HAP-1 (cell line): ENCODE measurements around the gene AMIGO3.

Experiments
- DNase-seq, 2 experiments: peaks; one replicate each; pipeline ENCODE4 v3.0.0-alpha.2; 2016 to 2020; ENCODE audit warnings: low spot score in 2 of 2
- H3K27me3 ChIP-seq: fragments of 250-450 bp; sonication (Bioruptor Pico); 2 replicates; pipeline ENCODE4 v1.5.1; 2020; ENCODE audit warnings: low read depth, mild to moderate bottlenecking, moderate library complexity
- H3K36me3 ChIP-seq: fragments of 250-450 bp; sonication (Bioruptor Pico); replicated peaks from 2 replicates; pipeline ENCODE4 v1.5.1; 2020; ENCODE audit warnings: mild to moderate bottlenecking
- H3K4me1 ChIP-seq: fragments of 250-450 bp; sonication (Bioruptor Pico); 2 replicates; pipeline ENCODE4 v1.5.1; 2020; ENCODE audit warnings: mild to moderate bottlenecking
- H3K4me3 ChIP-seq: fragments of 250-450 bp; sonication (Bioruptor Pico); 2 replicates; pipeline ENCODE4 v1.5.1; 2020; ENCODE audit warnings: mild to moderate bottlenecking, moderate library complexity
- H3K9me3 ChIP-seq: fragments of 250-450 bp; sonication (Bioruptor Pico); 2 replicates; pipeline ENCODE4 v1.5.1; 2020; ENCODE audit warnings: mild to moderate bottlenecking, moderate library complexity
- in situ Hi-C: fragments of 300-500 bp; cut with MboI; formaldehyde crosslinking; loops from 3 replicates; pipeline ENCODE4 v1.14.3; 2020; ENCODE audit warnings: low sequenced_read_pairs, inconsistent platforms, mixed read lengths

The AMIGO3 gene

DNA sequence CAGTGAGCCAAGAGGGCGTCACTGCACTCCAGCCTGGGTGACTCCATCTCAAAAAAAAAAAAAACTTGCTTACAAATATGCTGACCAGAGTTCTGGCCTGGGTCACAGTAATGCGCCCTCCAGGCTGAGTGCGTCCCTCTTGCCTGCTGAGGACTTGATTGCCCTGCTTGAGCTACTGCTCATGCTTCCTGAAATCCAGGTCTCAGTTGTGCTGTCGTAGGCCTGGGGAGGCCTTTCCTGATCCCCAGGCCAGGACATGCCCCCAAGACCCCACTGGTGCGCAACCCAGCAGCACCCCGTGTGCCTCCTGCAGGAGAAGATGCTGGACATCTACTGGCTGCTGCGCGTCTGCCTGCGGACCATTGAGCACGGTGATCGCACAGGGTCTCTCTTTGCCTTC, 7.3 kb downstream of the AMIGO3 start:
- no peaks in the 10 kb centered on the region for H3K4me1 ChIP-seq
- peaks cover 6% of the 10 kb centered on the region; the same call in 1 of the 2 replicates for H3K36me3 ChIP-seq
- no peaks in the 10 kb centered on the region for H3K9me3 ChIP-seq
- H3K4me3 ChIP-seq: no peak overlapping the region
- no peaks in the 10 kb centered on the region for H3K27me3 ChIP-seq
- no peak for DNase-seq
- in situ Hi-C loops: no loop called here

GRCh38 chr3:49711489-49711888, 8.0 kb downstream of the AMIGO3 start:
- in situ Hi-C loops: no loop called here
- no peak for DNase-seq
- no peaks in the 10 kb centered on the region for H3K9me3 ChIP-seq
- H3K27me3 ChIP-seq: no peaks in the 10 kb centered on the region
- no peaks in the 10 kb centered on the region for H3K4me1 ChIP-seq
- H3K36me3 ChIP-seq: peaks cover 2% of the 10 kb centered on the region; the same call in 1 of the 2 replicates
- no peak overlapping the region for H3K4me3 ChIP-seq

DNA sequence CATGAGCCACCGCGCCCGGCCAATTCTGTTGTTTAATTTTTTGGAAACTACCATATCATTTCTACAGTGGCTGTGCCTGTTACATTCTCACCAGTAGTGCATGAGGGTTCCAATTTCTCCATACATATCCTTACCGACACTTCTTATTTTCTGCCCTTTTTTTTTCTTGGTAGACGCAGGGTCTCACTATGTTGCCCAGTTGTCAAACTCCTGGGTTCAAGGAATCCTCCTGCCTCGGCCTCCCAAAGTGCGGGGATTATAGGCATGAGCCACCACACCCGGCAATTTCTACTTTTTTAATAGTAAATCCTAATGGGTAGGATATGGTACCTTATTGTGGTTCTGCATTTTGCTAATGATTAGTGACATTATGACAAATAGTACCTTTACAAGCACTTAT, 9.6 kb downstream of the AMIGO3 start:
- in situ Hi-C loops: no loop called here
- no peak for DNase-seq
- H3K4me3 ChIP-seq: no peak overlapping the region
- no peaks in the 10 kb centered on the region for H3K9me3 ChIP-seq
- H3K4me1 ChIP-seq: no peaks in the 10 kb centered on the region
- H3K27me3 ChIP-seq: no peaks in the 10 kb centered on the region
- no peaks in the 10 kb centered on the region; the same call in none of the 2 replicates for H3K36me3 ChIP-seq

DNA sequence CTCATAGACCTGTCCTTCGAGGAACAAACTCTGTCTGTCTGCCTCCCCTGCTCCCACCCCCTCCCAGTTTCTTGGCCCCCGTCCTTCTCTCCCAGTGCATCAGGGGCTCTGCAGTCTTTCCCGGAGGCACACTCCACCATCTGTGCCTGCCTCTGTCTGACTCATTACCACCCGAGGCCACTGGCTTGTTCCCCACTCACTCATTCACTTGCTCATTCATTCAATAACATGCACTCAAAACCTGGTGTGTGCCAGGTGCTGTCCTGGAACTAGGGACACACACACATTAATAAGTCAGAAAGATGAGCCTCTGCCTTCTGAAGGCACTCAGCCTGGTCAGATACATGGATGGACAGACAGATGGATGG, 12.4 kb downstream of the AMIGO3 start:
- H3K36me3 ChIP-seq: peaks cover 10% of the 10 kb centered on the region
- H3K9me3 ChIP-seq: no peaks in the 10 kb centered on the region
- no peak for DNase-seq
- H3K4me3 ChIP-seq: no peak overlapping the region
- H3K4me1 ChIP-seq: no peaks in the 10 kb centered on the region
- in situ Hi-C loops: no loop called here
- no peaks in the 10 kb centered on the region for H3K27me3 ChIP-seq

GRCh38 chr3:49706456-49707112, 12.9 kb downstream of the AMIGO3 start:
- H3K27me3 ChIP-seq: no peaks in the 10 kb centered on the region
- no peaks in the 10 kb centered on the region for H3K9me3 ChIP-seq
- no peaks in the 10 kb centered on the region for H3K4me1 ChIP-seq
- in situ Hi-C loops: no loop called here
- no peak overlapping the region for H3K4me3 ChIP-seq
- peaks cover 14% of the 10 kb centered on the region for H3K36me3 ChIP-seq
- no peak for DNase-seq

GRCh38 chr3:49705390-49705960, 14.0 kb downstream of the AMIGO3 start:
- in situ Hi-C loops: no loop called here
- Histone ChIP-seq H3K4me1 (no peaks in the 10 kb centered on the region), H3K36me3 (peaks cover 16% of the 10 kb centered on the region), H3K9me3 (no peaks in the 10 kb centered on the region), H3K4me3 (no peak overlapping the region), H3K27me3 (no peaks in the 10 kb centered on the region)
- no peak for DNase-seq

GRCh38 chr3:49704629-49705028, 14.9 kb downstream of the AMIGO3 start:
- peaks cover 16% of the 10 kb centered on the region for H3K36me3 ChIP-seq
- H3K4me1 ChIP-seq: no peaks in the 10 kb centered on the region
- no peaks in the 10 kb centered on the region for H3K27me3 ChIP-seq
- no peaks in the 10 kb centered on the region for H3K9me3 ChIP-seq
- no peak for DNase-seq
- in situ Hi-C loops: loop anchor here (5.0 kb wide), 1 partner anchor 128 kb away; no protein-coding TSS in a partner anchor
- H3K4me3 ChIP-seq: no peak overlapping the region

- H3K9me3 ChIP-seq: no peaks in the 10 kb centered on the region
- in situ Hi-C loops: loop anchor here (5.0 kb wide), 1 partner anchor 128 kb away; no protein-coding TSS in a partner anchor
- H3K4me3 ChIP-seq: no peak overlapping the region
- no peaks in the 10 kb centered on the region for H3K27me3 ChIP-seq
- no peak for DNase-seq
- no peaks in the 10 kb centered on the region for H3K4me1 ChIP-seq
- peaks cover 16% of the 10 kb centered on the region for H3K36me3 ChIP-seq
Observed at GRCh38 chr3:49703956-49704355, 15.5 kb downstream of the AMIGO3 start.

DNA sequence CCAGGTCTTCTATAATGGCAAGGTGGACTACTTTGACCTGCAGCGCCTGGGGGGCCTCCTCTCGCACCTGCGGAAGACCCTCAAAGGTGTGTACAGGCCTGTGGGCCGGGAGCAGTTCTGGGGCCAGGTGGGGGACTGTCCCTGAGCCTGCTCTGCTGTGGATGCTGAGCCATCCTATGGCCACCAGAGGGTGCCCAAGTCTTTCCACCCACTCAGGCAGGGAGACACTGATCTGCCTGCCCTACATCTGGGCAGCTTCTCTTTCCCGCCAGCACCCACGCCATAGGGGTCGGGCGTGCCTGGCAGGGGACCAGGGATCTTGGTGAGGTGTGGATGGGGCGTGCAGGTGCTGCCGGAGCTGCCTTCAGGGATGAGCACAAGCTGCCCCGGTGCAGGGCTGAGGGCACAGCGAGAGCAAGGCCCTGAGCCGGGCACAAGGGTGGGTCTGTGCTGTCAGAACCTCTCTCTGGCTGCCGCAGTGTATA, 16.0 kb downstream of the AMIGO3 start:
- Histone ChIP-seq H3K36me3 (peaks cover 16% of the 10 kb centered on the region), H3K27me3 (no peaks in the 10 kb centered on the region), H3K4me3 (no peak overlapping the region), H3K4me1 (no peaks in the 10 kb centered on the region), H3K9me3 (no peaks in the 10 kb centered on the region)
- peak; percentile 51 to 71 for DNase-seq
- in situ Hi-C loops: loop anchor here (5.0 kb wide), 1 partner anchor 129 kb away; no protein-coding TSS in a partner anchor

- in situ Hi-C loops: loop anchor here (5.0 kb wide), 1 partner anchor 130 kb away; no protein-coding TSS in a partner anchor
- Histone ChIP-seq H3K27me3 (no peaks in the 10 kb centered on the region), H3K9me3 (no peaks in the 10 kb centered on the region), H3K36me3 (peaks cover 20% of the 10 kb centered on the region), H3K4me1 (no peaks in the 10 kb centered on the region), H3K4me3 (no peak overlapping the region)
- DNase-seq: no peak
Observed at GRCh38 chr3:49702672-49703071, 16.8 kb downstream of the AMIGO3 start.

DNA sequence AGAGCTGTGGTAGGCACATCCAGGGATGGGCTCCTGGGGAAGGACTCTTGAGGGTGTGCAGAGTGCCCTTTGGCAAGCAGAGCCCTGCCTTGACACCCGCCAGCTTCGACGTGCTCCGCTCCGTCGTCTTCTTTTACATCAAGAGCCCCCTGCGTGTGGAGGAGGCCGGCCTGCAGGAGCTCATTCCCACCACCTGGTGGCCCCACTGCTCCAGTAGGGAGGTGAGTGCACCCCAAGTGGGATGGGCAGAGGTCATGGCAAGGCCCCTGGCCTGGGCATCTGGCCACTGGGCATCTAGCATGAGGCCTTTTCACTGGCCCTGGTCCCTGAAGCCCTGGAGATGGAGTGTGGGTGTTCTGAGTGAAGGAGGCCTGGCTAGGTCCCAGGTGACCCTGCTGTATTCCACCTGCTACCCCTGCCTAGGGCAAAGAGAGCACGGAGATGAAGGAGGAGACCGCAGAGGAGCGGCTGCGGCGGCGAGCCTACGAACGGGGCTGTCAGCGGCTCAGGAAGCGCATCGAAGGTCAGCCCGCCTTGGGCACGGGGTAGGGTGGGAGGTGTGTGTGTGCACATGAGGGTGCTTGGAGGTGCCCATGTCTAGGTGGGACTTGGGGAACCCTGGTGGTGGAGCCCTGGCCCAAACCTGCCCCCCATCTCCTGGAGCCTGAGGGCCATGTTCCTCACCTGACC, 18.0 kb downstream of the AMIGO3 start:
- in situ Hi-C loops: loop anchor here (5.0 kb wide), 1 partner anchor 131 kb away; no protein-coding TSS in a partner anchor
- Histone ChIP-seq H3K36me3 (peaks cover 20% of the 10 kb centered on the region), H3K9me3 (no peaks in the 10 kb centered on the region), H3K27me3 (no peaks in the 10 kb centered on the region), H3K4me3 (no peak overlapping the region), H3K4me1 (no peaks in the 10 kb centered on the region)
- DNase-seq: peak in 1 of 2 experiments; percentile 40

DNA sequence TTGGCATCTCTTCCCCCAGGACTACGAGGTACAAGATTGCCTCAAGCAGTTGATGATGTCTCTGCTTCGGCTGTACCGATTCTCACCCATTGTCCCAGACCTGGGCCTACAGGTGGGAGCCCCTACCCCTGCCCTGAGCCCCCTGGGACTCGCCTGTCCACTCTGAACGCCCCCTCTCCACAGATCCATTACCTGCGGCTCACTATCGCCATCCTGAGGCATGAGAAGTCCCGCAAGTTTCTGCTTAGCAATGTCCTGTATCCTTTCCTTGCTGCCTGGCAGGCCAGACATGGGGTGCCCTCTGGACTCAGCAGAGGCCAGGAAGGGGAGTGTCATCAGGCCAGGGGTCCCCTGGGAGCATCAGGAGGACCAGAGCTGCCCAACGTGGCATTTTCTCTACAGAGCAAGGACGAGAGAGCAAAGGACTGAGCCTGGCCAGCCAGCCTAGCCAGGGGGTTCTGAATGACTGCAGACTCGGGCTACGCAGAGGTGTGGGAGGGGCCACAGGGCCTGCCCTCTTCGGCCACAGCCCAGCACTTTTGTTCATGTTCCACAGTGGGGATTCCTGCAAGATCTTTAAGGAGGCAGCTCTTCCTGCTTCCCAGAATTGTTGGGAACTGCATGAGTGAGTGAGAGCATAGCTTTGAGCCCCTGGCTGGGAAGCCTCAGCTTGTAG, 18.9 kb downstream of the AMIGO3 start:
- in situ Hi-C loops: loop anchor here (5.0 kb wide), 1 partner anchor 132 kb away; no protein-coding TSS in a partner anchor
- no peaks in the 10 kb centered on the region for H3K27me3 ChIP-seq
- no peaks in the 10 kb centered on the region for H3K4me1 ChIP-seq
- H3K4me3 ChIP-seq: no peak overlapping the region
- no peaks in the 10 kb centered on the region for H3K9me3 ChIP-seq
- no peak for DNase-seq
- H3K36me3 ChIP-seq: peaks cover 20% of the 10 kb centered on the region

DNA sequence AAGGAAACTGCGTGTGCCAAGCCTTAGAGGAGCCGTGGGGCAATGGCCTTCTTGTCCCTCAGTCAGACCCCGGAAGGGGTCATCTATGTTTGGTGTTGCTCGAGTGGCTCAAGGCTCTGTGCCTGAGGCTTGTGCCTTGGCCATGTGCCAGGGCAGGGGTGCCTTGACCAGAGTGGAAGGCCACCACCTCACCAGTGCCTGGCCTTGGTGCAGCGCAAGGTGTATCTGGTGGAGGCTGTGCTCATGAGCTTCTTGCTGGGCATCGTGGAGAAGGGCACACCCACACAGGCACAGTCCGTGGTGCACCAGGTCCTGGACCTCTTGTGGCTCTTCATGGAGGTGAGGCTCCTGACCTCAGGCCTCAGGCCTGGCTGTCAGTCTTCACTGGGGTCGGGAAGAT, 19.5 kb downstream of the AMIGO3 start:
- peaks cover 20% of the 10 kb centered on the region for H3K36me3 ChIP-seq
- in situ Hi-C loops: loop anchor here (5.0 kb wide), 1 partner anchor 132 kb away; no protein-coding TSS in a partner anchor
- H3K4me3 ChIP-seq: no peak overlapping the region
- H3K4me1 ChIP-seq: no peaks in the 10 kb centered on the region
- no peaks in the 10 kb centered on the region for H3K9me3 ChIP-seq
- DNase-seq: no peak
- H3K27me3 ChIP-seq: no peaks in the 10 kb centered on the region
